Panc1 (cell line): Measurements from ENCODE around the gene SCNN1B.

Experiments
- CTCF ChIP-seq: fragments of 450-650 bp; IDR thresholded peaks from 2 replicates; pipeline ENCODE4 v1.5.1; 2017; ENCODE audit warnings: mild to moderate bottlenecking
- POLR2AphosphoS5 ChIP-seq: IDR thresholded peaks from 2 replicates; pipeline ENCODE4 v1.6.1; 2012; ENCODE audit warnings: mild to moderate bottlenecking, low read depth, low read length, moderate library complexity
- REST ChIP-seq, 2 experiments: IDR thresholded peaks; 2 replicates each; pipeline ENCODE4 v1.6.1; 2011 to 2012; ENCODE audit warnings: low read depth in 2 of 2, control low read depth in 1 of 2, low read length in 1 of 2, mild to moderate bottlenecking in 1 of 2, moderate library complexity in 1 of 2; ENCODE audit not compliant: insufficient read depth in 1 of 2
- SIN3A ChIP-seq: IDR thresholded peaks from 2 replicates; pipeline ENCODE4 v1.6.1; 2012; ENCODE audit warnings: low read depth, mild to moderate bottlenecking, low read length, moderate library complexity, borderline replicate concordance; ENCODE audit not compliant: insufficient read depth
- TCF7L2 ChIP-seq: IDR thresholded peaks from 2 replicates; pipeline ENCODE4 v1.6.1; 2011; ENCODE audit warnings: mild to moderate bottlenecking, low read depth, low read length, inconsistent platforms

- TF ChIP-seq POLR2AphosphoS5 (no peak), CTCF (no peak), REST (IDR thresholded peaks at IDR 0.05; ENCODE audit: insufficient read depth in 1 of 2, low read depth in 2 of 2, low read length in 1 of 2) (no peak), SIN3A (no peak), TCF7L2 (no peak)
These were observed 49.3 kb downstream of the SCNN1B start for GRCh38 chr16:23351360-23351759.
